GM23338 (cell line): ENCODE measurements around the gene GCAT. TPM values are rescaled to one million over a fixed set of nuclear protein-coding genes. Genes with fewer than 3 reads are reported as not detected.

Experiments
- ATAC-seq: fragments of 200-7000 bp; cut with Tn5 transposase; 3 replicates; pipeline ENCODE4 v1.9.1; 2020
- DNase-seq: peaks from one replicate; pipeline ENCODE4 v3.0.0-alpha.2; 2015; ENCODE audit warnings: low spot score
- H2AFZ ChIP-seq: fragments of 200-600 bp; sonication (generic); 2 replicates; pipeline ENCODE4 v1.8.0; 2016; ENCODE audit warnings: antibody characterized with exemption, mild to moderate bottlenecking, moderate library complexity
- H3F3A ChIP-seq: fragments of 200-600 bp; sonication (generic); replicated peaks from 2 replicates; pipeline ENCODE4 v1.8.0; 2017; ENCODE audit warnings: antibody characterized with exemption, mixed run types, low read depth
- H3K27ac ChIP-seq: fragments of 200-600 bp; sonication (generic); 2 replicates; pipeline ENCODE4 v1.6.1; 2016; ENCODE audit warnings: low read depth
- H3K27me3 ChIP-seq: fragments of 200-600 bp; sonication (generic); 2 replicates; pipeline ENCODE4 v1.8.0; 2016; ENCODE audit warnings: mild to moderate bottlenecking, mixed run types, moderate library complexity; ENCODE audit not compliant: insufficient read depth
- H3K36me3 ChIP-seq: fragments of 200-600 bp; sonication (generic); 2 replicates; pipeline ENCODE4 v1.8.0; 2016; ENCODE audit warnings: mild to moderate bottlenecking; ENCODE audit not compliant: insufficient read depth
- H3K4me1 ChIP-seq: fragments of 200-600 bp; sonication (generic); 2 replicates; pipeline ENCODE4 v1.8.0; 2016; ENCODE audit warnings: mild to moderate bottlenecking, moderate library complexity; ENCODE audit not compliant: insufficient read depth
- H3K4me2 ChIP-seq: fragments of 200-600 bp; sonication (generic); 2 replicates; pipeline ENCODE4 v1.7.1; 2017; ENCODE audit warnings: mixed run types
- H3K4me3 ChIP-seq: fragments of 200-600 bp; sonication (generic); 2 replicates; pipeline ENCODE4 v1.6.1; 2016; ENCODE audit warnings: mixed run types
- H3K79me2 ChIP-seq: fragments of 200-600 bp; sonication (generic); replicated peaks from 2 replicates; pipeline ENCODE4 v1.8.0; 2017; ENCODE audit warnings: mild to moderate bottlenecking; ENCODE audit not compliant: insufficient read depth
- H3K9me2 ChIP-seq: fragments of 200-600 bp; sonication (generic); 2 replicates; pipeline ENCODE4 v1.8.0; 2017; ENCODE audit not compliant: insufficient read depth
- H4K20me1 ChIP-seq: fragments of 200-600 bp; sonication (generic); replicated peaks from 2 replicates; pipeline ENCODE4 v1.8.0; 2017; ENCODE audit warnings: mild to moderate bottlenecking; ENCODE audit not compliant: insufficient read depth
- H3K27ac Mint-ChIP-seq: 2 replicates; pipeline ENCODE4 v1.8.0; 2020; ENCODE audit warnings: inconsistent platforms, mild to moderate bottlenecking, moderate library complexity, mixed read lengths
- H3K27me3 Mint-ChIP-seq: 3 replicates; pipeline ENCODE4 v1.8.0; 2022; ENCODE audit warnings: low read depth, mild to moderate bottlenecking, moderate library complexity, mixed read lengths, inconsistent platforms; ENCODE audit not compliant: insufficient read depth, poor library complexity
- H3K36me3 Mint-ChIP-seq: 3 replicates; pipeline ENCODE4 v1.8.0; 2021; ENCODE audit warnings: low read depth, mild to moderate bottlenecking, inconsistent platforms, moderate library complexity, mixed read lengths
- H3K4me1 Mint-ChIP-seq: 3 replicates; pipeline ENCODE4 v1.8.0; 2020; ENCODE audit warnings: mild to moderate bottlenecking, inconsistent platforms, mixed read lengths
- H3K4me3 Mint-ChIP-seq: 3 replicates; pipeline ENCODE4 v1.8.0; 2021; ENCODE audit warnings: moderate library complexity, mild to moderate bottlenecking, inconsistent platforms, mixed read lengths
- H3K9me3 Mint-ChIP-seq: 3 replicates; pipeline ENCODE4 v1.8.0; 2020; ENCODE audit warnings: moderate library complexity, mild to moderate bottlenecking, inconsistent platforms, mixed read lengths
- CREB1 ChIP-seq: fragments of 250-450 bp; sonication (Bioruptor Pico); IDR thresholded peaks from 2 replicates; pipeline ENCODE4 v1.5.0; 2020; ENCODE audit warnings: low read depth, mild to moderate bottlenecking, moderate library complexity
- CTCF ChIP-seq, 2 experiments: fragments of 200-600 bp in 1 of 2; sonication (generic) in 1 of 2; conservative IDR thresholded peaks; 2 replicates each; pipeline versions ENCODE4 v1.5.1 to v1.6.1; 2016 to 2017; ENCODE audit warnings: antibody characterized with exemption in 2 of 2, low read depth in 2 of 2, mild to moderate bottlenecking in 2 of 2, moderate library complexity in 1 of 2
- EZH2 ChIP-seq: fragments of 200-600 bp; sonication (generic); IDR thresholded peaks from one replicate; pipeline ENCODE4 v1.8.0; 2017; ENCODE audit warnings: antibody characterized with exemption, mild to moderate bottlenecking, low read depth; ENCODE audit not compliant: unreplicated experiment
- JUNB ChIP-seq: IDR thresholded peaks from one replicate; pipeline ENCODE4 v1.6.1; 2016; ENCODE audit warnings: antibody characterized with exemption; ENCODE audit not compliant: unreplicated experiment
- POLR2AphosphoS5 ChIP-seq: IDR thresholded peaks from 2 replicates; pipeline ENCODE4 v1.6.1; 2016; ENCODE audit warnings: antibody characterized with exemption, low read depth
- REST ChIP-seq: IDR thresholded peaks from one replicate; pipeline ENCODE4 v1.6.1; 2018; ENCODE audit warnings: antibody characterized with exemption; ENCODE audit not compliant: unreplicated experiment
- ZNF114 ChIP-seq: fragments of 250-450 bp; sonication (Bioruptor Pico); IDR thresholded peaks from 2 replicates; pipeline ENCODE4 v1.5.0; 2020; ENCODE audit warnings: mild to moderate bottlenecking, moderate library complexity
- ZNF331 ChIP-seq: fragments of 250-450 bp; sonication (Bioruptor Pico); IDR thresholded peaks from 2 replicates; pipeline ENCODE4 v1.5.0; 2020; ENCODE audit warnings: low read depth, mild to moderate bottlenecking, moderate library complexity
- ZNF462 ChIP-seq: fragments of 250-450 bp; sonication (Bioruptor Pico); IDR thresholded peaks from 2 replicates; pipeline ENCODE4 v1.5.0; 2020; ENCODE audit warnings: mild to moderate bottlenecking, moderate library complexity
- polyA plus RNA-seq: library from polyadenylated mRNA; unstranded; fragments of >200 nt; fragmentation: Nextera tagmentation; extraction: Ambion mirVana; gene quantifications from 2 replicates; pipeline ENCODE4 v1.2.1, GENCODE V29; 2016
- total RNA-seq: library from RNA; depleted of rRNA; stranded (reverse); fragments of >200 nt; shearing (Covaris generic); gene quantifications from 2 replicates; pipeline ENCODE4 v1.2.3, GENCODE V29; 2014

Gene GCAT
- total and polyA plus RNA-seq, 2 experiments from 2014 or later: 36.8 to 61.3 TPM

- H3K36me3 Mint-ChIP-seq: 0 out of 3 replicates have a peak, but pooled peaks cover 3% of the 10 kb centered on the region
- no peak overlapping the region for H3K27ac Mint-ChIP-seq
- no peak for TF ChIP-seq EZH2
- TF ChIP-seq POLR2AphosphoS5: no peak
- TF ChIP-seq ZNF114 (CRISPR knock-in tag): no peak
- TF ChIP-seq JUNB: no peak
- no peak for TF ChIP-seq REST
- no peak for TF ChIP-seq CTCF (conservative IDR thresholded peaks at IDR 0.05; ENCODE audit: low read depth in 2 of 2)
- TF ChIP-seq ZNF331: no peak
- no peak for TF ChIP-seq CREB1 (CRISPR knock-in tag)
- H3K4me2 ChIP-seq: no peak overlapping the region
- no peak overlapping the region for H3K4me3 Mint-ChIP-seq
- peaks cover 14% of the 10 kb centered on the region; the same call in 1 of the 2 replicates for H3K27me3 ChIP-seq
- peaks cover 9% of the 10 kb centered on the region for H3K9me3 Mint-ChIP-seq
- no peak overlapping the region for H2AFZ ChIP-seq
- H3F3A ChIP-seq: no peaks in the 10 kb centered on the region
- DNase-seq: no peak
- H3K27me3 Mint-ChIP-seq: peaks cover 19% of the 10 kb centered on the region
- 0 out of 3 replicates have a peak, but pooled peaks cover 3% of the 10 kb centered on the region for H3K4me1 Mint-ChIP-seq
- no peaks in the 10 kb centered on the region for H3K4me1 ChIP-seq
- no peaks in the 10 kb centered on the region for H3K9me2 ChIP-seq
- H4K20me1 ChIP-seq: no peaks in the 10 kb centered on the region
- ATAC-seq: no peak
- H3K27ac ChIP-seq: no peak overlapping the region
- no peak overlapping the region for H3K4me3 ChIP-seq
- no peaks in the 10 kb centered on the region for H3K36me3 ChIP-seq
- H3K79me2 ChIP-seq: no peaks in the 10 kb centered on the region
Measured at GRCh38 chr22:37784829-37785495, 22.8 kb upstream of the GCAT start.

GRCh38 chr22:37790234-37790633 lies 17.5 kb upstream of the GCAT start:
- no peaks in the 10 kb centered on the region for H3K9me2 ChIP-seq
- Mint-ChIP-seq H3K9me3 (peaks cover 9% of the 10 kb centered on the region), H3K36me3 (0 out of 3 replicates have a peak, but pooled peaks cover 3% of the 10 kb centered on the region), H3K27me3 (peaks cover 7% of the 10 kb centered on the region), H3K4me3 (no peak overlapping the region), H3K27ac (no peak overlapping the region), H3K4me1 (0 out of 3 replicates have a peak, but pooled peaks cover 3% of the 10 kb centered on the region)
- H3K4me3 ChIP-seq: no peak overlapping the region
- H3K36me3 ChIP-seq: no peaks in the 10 kb centered on the region
- no peak for DNase-seq
- no peaks in the 10 kb centered on the region for H3K79me2 ChIP-seq
- no peaks in the 10 kb centered on the region for H4K20me1 ChIP-seq
- H3K27ac ChIP-seq: no peak overlapping the region
- H3F3A ChIP-seq: no peaks in the 10 kb centered on the region
- 0 out of 2 replicates have a peak, but pooled peaks cover 2% of the 10 kb centered on the region for H3K27me3 ChIP-seq
- no peak overlapping the region for H2AFZ ChIP-seq
- H3K4me1 ChIP-seq: no peaks in the 10 kb centered on the region
- no peak for ATAC-seq
- no peak overlapping the region for H3K4me2 ChIP-seq
- no peak for TF ChIP-seq JUNB
- TF ChIP-seq ZNF114 (CRISPR knock-in tag): no peak
- no peak for TF ChIP-seq POLR2AphosphoS5
- TF ChIP-seq EZH2: no peak
- TF ChIP-seq ZNF462 (CRISPR knock-in tag): no peak
